HG03432 (cell line): ENCODE data around the gene RNPEPL1.
"Not testable (repeated sequence)": the region's sequence is repeated elsewhere in the genome, so short reads cannot be mapped to it uniquely, and the experiment has no call there.

Experiments
- ATAC-seq: cut with Tn5 transposase; IDR thresholded peaks from one replicate; pipeline ENCODE4 v1.9.1; 2021; ENCODE audit warnings: mild to moderate bottlenecking, moderate library complexity; ENCODE audit not compliant: unreplicated experiment

Gene RNPEPL1

DNA sequence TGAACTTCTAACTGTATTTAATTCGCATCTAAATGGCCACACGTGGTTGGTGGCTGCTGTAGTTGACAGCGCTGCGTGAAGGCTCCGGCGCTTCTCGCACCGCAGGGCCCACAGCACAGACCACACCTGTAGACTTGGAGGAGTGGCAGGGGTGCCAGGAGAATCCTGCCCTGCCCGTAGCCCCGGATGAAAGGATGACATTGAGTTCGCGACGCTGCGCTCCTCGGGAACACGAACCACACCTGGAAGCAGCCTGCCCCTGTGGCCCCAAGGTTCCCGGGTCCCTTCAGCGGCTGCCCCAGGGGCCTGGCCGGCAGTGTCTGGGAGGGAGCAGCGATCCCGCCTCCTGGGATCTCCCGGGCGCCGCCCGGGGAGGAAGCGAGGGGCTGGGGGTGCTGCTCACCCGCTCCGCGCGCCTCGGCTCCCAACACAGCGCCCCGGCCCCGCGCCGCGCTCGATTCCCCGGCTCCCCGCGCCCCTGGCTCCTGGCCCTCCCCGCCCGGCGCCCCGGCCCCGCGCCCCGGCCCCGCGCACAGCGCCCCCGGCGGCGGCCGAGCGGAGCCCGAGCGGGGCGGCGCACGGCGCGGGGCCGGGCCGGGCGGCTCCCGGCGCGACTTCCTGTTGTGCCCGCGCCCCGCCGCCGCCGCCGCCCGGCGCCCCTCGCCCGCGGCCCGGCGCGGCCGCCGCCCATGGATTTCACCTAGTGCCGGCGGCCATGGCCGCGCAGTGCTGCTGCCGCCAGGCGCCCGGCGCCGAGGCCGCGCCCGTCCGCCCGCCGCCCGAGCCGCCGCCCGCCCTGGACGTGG, at the start of gene RNPEPL1:
TSS of gene RNPEPL1 (plus strand) at position 613 of the 806 bp plus-strand sequence. CDS start at position 716, 103 bp downstream.
- peak; percentile 38 for ATAC-seq

- no peak for ATAC-seq
Observed at GRCh38 chr2:240518981-240519380, 49.3 kb upstream of the RNPEPL1 start.

DNA sequence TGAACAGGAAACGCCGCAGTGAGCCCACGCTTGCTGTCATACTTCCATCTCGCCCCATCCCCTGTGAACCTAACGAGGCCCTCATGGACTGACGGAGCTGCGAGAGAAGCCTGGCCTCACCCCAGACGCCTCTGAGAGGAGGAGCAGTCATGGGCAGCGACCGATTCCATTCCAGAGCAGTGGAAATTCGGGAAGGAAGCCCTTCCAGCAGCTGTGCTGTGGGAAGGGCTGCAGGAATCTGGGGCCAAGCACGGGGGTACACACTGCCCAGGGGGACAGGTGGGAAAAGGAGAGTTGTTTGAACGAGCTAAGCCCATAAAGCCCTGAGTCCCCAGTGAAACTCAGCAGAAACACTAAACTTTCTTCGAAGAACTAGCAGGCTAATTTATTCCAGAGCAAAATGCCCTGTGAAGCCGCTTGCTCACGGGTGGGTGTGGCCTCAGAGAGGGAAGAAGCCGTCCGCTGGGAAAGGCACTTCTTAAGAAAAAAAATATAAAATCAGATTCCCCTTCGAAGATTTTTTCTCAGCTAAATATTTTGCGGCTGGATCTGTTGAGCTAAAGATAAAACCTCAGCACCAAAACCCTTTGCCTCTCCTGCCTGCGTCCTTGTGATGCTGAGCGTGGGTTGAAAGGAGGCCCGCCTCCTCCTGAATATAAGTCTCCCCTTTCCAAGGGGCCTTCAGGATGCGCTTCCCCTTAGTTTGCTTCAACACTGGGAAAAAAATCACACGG, 48.7 kb upstream of the RNPEPL1 start:
- no peak for ATAC-seq

GRCh38 chr2:240520130-240520973, 47.9 kb upstream of the RNPEPL1 start:
- no peak for ATAC-seq

DNA sequence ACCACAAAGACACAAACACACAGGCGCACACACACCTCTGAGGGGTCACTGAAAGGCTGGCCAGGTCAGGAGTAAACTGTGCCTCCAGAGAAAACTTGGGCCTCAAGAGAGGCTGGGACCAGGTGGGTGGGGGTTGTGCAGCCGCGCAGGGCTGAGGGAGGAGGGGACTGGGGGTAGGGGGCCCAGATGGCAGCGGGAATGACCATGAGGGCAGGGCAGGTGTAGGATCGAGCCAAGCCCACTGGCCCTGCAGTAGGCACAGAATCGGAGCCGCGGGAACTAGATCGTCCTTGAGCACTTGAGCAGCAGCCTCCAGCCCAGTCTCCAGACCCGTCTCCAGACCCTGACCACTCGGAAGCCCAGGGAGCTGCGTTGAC, 47.3 kb upstream of the RNPEPL1 start:
- ATAC-seq: no peak

DNA sequence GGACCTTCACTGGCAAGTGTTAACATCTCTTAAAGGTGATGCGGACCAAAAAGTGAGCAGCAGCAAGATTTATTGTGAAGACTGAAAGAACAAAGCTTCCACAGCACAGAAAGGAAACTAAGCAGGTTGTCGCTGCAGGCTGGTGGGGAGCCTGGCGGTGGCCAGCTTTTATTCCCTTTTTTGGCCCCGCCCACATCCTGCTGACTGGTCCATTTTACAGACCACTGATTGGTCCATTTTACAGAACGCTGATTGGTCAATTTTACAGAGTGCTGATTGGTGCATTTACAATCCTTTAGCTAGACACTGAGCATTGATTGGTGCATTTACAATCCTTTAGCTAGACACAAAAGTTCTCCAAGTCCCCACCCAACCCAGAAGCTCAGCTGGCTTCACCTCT, 46.4 kb upstream of the RNPEPL1 start:
- not testable (repeated sequence) for ATAC-seq

- ATAC-seq: no peak
Observed at GRCh38 chr2:240522406-240522805, 45.9 kb upstream of the RNPEPL1 start.

- no peak for ATAC-seq
Observed at GRCh38 chr2:240523451-240524281, 44.6 kb upstream of the RNPEPL1 start.

DNA sequence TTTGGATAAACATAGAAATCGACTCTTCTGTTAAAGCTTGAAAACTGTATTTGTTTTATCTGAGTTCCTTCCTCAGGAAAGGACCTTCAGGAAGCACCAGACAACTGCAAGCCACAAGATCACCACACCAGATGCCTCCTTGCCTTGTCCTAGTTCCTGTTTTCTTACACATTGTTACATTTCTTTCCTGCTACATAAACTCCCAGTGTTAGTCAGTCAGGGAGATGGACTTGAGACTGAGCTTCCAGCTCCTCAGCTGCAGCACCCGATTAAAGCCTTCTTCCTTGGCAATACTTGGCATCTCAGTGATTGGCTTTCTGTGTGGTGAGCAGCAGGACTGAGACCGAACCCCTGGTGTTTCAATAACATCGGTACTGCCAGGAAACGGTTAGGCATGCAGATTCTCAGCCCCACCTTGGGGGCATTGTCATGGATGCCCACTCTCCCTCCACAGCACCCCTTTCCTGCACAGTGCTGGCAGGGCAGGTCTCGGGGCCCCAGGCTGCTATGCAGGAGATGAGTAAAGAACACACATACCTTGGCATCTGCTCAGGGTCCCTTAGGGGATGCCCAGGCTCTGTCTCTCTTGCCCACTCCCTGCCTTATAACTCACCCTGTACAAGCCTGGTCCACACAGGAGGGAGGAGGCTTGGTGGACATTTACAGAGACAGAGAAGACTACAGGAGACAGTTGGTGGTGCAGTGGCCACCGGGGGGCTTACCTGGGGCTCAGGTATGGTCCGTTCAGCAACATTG, 43.1 kb upstream of the RNPEPL1 start:
- no peak for ATAC-seq

- ATAC-seq: no peak
Observed at GRCh38 chr2:240525802-240526201, 42.5 kb upstream of the RNPEPL1 start.

DNA sequence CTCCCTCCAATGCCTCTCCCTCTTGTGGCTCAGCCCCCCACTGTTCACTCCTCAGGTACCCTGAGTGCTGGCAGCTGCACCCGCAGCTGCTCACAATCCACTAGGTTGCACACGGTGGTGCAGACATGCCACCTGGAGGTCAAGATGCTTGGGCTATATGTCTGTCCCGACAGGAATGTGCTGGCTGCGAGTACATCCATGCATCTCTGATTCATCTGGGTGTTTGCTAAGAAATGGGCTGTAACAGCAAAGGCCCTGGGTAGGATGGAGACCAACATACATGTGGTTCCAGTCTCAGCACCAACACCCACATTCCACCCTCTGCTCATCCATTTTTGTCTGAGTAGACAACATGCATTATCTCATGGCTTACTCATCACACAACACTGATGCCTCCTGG, 41.8 kb upstream of the RNPEPL1 start:
- no peak for ATAC-seq

GRCh38 chr2:240527153-240527750, 41.0 kb upstream of the RNPEPL1 start:
- no peak for ATAC-seq

- no peak for ATAC-seq
Observed at GRCh38 chr2:240528406-240529040, 39.8 kb upstream of the RNPEPL1 start.

GRCh38 chr2:240529344-240529999, 38.8 kb upstream of the RNPEPL1 start:
- ATAC-seq: no peak

DNA sequence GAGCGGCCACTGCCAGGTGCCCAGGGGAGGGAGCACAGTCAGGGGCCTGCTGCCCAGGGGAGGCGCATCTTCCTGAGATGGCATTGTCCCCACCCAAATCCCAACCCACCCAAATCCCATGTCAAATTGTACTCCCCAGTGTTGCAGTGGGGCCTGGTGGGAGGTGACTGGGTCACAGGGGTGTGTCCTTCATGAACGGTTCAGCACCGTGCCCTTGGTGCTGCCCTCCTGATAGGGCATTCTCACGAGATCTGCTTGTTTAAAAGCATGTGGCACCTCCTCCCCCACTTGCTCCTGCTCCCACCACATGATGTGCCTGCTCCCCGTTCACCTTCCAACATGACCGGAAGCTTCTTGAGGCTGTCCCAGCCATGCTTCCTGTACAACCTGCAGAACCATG, 38.1 kb upstream of the RNPEPL1 start:
- ATAC-seq: no peak

DNA sequence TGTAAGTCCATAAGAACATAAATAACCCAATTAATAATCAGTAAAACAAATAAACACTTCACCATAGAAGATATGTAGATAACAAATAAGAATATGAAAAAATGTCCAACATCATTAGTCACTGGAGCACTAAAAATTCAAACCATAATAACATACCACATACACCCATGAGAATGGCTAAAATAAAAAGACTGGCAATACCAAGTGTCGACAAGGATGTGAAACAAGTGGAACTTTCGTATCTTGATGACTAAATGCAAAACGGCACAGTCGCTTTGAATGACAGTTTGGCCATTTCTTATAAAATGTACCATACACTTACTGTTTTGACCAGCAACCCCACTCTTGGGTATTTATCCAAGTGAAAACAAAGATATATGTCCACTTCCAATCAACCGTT, 37.2 kb upstream of the RNPEPL1 start:
- no peak for ATAC-seq

GRCh38 chr2:240532031-240532775, 36.1 kb upstream of the RNPEPL1 start:
- no peak for ATAC-seq
